ENCODE measurements around the gene ING5. TPM values are rescaled to one million over a fixed set of nuclear protein-coding genes. Genes with fewer than 3 reads are reported as not detected.
A peak's percentile ranks its signal among the peaks of the same experiment; 100 is the strongest.

Gene ING5
- total RNA-seq, 4 donors from 2014 or later = 28.1 to 43.8 (median 30.3) TPM

DNA sequence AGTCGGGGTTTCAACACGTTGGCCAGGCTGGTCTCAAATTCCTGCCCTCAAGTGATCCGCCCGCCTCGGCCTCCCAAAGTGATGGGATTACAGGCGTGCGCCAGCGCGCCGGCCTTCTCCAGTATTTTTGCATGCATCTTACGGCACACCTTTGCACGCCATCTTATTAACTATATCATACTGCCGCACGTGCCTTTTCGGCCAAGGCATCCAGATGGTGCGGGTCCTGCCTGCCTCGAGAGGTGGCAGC, 765 bp upstream of the ING5 start:
- intact Hi-C loops (cut with DNase I) = loop anchor here (10.0 kb wide), 1 partner anchor 346 kb away; the partner anchor contains the start of gene FARP2

DNA sequence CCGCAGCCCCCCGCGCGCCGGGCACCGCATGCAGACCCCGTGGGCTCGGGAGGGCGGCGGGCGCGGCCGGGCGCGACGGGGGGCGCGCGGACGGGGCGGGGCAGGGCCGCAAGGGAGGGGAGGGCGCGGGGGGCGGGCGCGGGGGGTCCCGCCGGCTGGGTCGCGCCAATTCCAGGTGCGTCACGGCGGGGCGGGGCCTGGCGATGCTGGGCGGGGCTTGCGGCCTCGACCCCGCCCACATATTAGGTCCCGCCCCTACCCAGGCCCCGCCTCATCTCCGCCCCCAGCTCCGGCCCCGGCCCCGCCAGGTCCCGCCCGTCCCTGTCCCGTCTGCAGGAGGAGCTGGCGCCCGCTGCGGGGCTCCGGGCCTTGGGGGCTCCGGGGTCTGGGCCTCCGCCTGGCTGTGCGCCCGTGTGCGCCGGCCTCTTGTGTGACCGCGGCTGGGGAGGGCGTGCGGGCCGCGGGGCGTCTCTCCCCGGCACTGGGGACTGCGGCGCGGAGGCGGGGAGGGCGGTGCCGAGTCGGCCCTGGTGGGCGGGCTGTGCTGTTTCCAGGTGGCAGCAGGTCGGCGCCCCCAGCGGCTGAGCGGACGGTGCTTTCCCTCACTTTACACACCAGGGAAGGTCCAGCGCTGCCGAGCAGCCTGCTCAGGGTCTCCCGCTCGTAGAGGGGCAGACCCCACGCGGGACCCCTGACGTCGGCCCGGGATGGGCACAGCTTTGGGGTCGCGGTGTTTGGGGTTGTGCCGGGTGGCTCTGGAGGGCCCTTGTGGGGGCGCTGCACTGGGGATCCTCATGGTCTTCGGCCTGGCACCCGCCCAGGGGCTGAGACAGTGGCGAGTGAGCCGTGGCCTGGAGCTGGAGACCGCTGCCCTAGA, 554 bp downstream of the ING5 start:
- H3K4me1 ChIP-seq = peaks cover 15 to 28% (median 28%) of the 10 kb centered on the region in 4 donors
- TF ChIP-seq POLR2AphosphoS5 (IDR thresholded peaks at IDR 0.05) = no peak
- TF ChIP-seq, protein P1, sequence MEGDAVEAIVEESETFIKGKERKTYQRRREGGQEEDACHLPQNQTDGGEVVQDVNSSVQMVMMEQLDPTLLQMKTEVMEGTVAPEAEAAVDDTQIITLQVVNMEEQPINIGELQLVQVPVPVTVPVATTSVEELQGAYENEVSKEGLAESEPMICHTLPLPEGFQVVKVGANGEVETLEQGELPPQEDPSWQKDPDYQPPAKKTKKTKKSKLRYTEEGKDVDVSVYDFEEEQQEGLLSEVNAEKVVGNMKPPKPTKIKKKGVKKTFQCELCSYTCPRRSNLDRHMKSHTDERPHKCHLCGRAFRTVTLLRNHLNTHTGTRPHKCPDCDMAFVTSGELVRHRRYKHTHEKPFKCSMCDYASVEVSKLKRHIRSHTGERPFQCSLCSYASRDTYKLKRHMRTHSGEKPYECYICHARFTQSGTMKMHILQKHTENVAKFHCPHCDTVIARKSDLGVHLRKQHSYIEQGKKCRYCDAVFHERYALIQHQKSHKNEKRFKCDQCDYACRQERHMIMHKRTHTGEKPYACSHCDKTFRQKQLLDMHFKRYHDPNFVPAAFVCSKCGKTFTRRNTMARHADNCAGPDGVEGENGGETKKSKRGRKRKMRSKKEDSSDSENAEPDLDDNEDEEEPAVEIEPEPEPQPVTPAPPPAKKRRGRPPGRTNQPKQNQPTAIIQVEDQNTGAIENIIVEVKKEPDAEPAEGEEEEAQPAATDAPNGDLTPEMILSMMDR (IDR thresholded peaks at IDR 0.05) = peak; percentile 23 to 32 (median 25)
- H3K9me3 ChIP-seq = no peaks in the 10 kb centered on the region
- DNase-seq (ENCODE audit: extremely low spot score) = peak; percentile 95
- peak overlapping the region; percentile 87 to 99 (median 94) for H3K27ac ChIP-seq (replicated peaks in 1 of 4)
- peaks cover 20 to 33% (median 28%) of the 10 kb centered on the region in 4 donors for H3K36me3 ChIP-seq
- 0% methylated on average over 25 of the region's 98 CpGs for WGBS
- intact Hi-C loops (cut with DNase I) = loop anchor here (10.0 kb wide), 1 partner anchor 348 kb away; the partner anchor contains the start of gene FARP2
- H3K4me3 ChIP-seq = peak overlapping the region; percentile 70 to 91 (median 84)
- no peaks in the 10 kb centered on the region for H3K27me3 ChIP-seq

More for the DNA sequence above, 765 bp upstream of the ING5 start:
- Histone ChIP-seq H3K27me3 (no peaks in the 10 kb centered on the region), H3K4me1 (peaks cover 15 to 28% (median 28%) of the 10 kb centered on the region in 4 donors), H3K36me3 (peaks cover 9 to 23% (median 16%) of the 10 kb centered on the region in 4 donors), H3K27ac (replicated peaks in 1 of 4) (peak overlapping the region; percentile 87 to 99 (median 94)), H3K9me3 (no peaks in the 10 kb centered on the region), H3K4me3 (peak overlapping the region; percentile 70 to 91 (median 84))
- no peak for DNase-seq (ENCODE audit: extremely low spot score)
- TF ChIP-seq POLR2AphosphoS5 (IDR thresholded peaks at IDR 0.05) (no peak), EP300 (IDR thresholded peaks at IDR 0.05) (no peak), POLR2A (IDR thresholded peaks at IDR 0.05; ENCODE audit: low read depth) (no peak)
- TF ChIP-seq, protein P1 (IDR thresholded peaks at IDR 0.05) = peak in 2 of 3 experiments; percentile 52 to 56
- WGBS = no CpG with 5 or more reads among the region's 17 CpGs

DNA sequence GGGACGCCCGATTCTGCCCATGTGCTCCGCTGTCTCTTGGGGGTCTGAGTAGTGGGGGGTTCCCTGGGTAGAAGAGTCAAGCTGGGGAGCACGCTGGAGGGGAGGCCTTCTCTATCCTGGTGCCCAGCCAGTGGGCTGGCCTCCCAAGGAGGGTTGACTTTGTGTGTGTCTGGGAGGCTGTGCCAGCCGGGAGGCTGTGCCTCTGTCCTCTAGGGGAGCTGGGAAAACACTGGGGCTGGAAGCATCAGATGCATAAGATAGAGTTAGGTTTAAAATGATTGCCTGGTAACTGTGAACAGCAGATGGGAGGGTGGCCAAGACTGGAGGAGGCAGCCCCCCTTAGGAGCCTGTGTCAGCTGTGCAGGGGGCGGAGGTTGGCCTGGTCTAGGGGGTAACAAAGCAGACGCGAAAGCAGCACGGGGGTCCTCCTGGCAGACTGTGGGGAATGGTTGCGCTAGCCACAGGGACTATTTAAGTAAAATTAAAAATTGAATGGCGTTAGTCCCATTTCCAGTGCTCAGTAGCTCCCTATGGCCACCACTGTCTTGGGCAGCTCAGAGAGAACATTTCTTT, 1.3 kb downstream of the ING5 start:
- Histone ChIP-seq H3K9me3 (no peaks in the 10 kb centered on the region), H3K36me3 (peaks cover 20 to 40% (median 35%) of the 10 kb centered on the region in 4 donors), H3K4me3 (peak overlapping the region; percentile 70 to 91 (median 84)), H3K27ac (replicated peaks in 1 of 4) (peak overlapping the region; percentile 87 to 99 (median 94)), H3K27me3 (no peaks in the 10 kb centered on the region), H3K4me1 (peaks cover 15 to 28% (median 28%) of the 10 kb centered on the region in 4 donors)
- intact Hi-C loops (cut with DNase I) = loop anchor here (10.0 kb wide), 1 partner anchor 348 kb away; the partner anchor contains the start of gene FARP2
- 32% methylated on average over 11 of the region's 11 CpGs for WGBS
- no peak for DNase-seq (ENCODE audit: extremely low spot score)
- TF ChIP-seq, protein P1 (IDR thresholded peaks at IDR 0.05) = no peak
- no peak for TF ChIP-seq POLR2A (IDR thresholded peaks at IDR 0.05; ENCODE audit: low read depth)

GRCh38 chr2:241706537-241706936, 4.7 kb downstream of the ING5 start:
- no peak overlapping the region for H3K4me3 ChIP-seq
- peaks cover 41 to 75% (median 68%) of the 10 kb centered on the region in 4 donors for H3K36me3 ChIP-seq
- no peaks in the 10 kb centered on the region for H3K27me3 ChIP-seq
- H3K4me1 ChIP-seq = peaks cover 8 to 16% (median 15%) of the 10 kb centered on the region in 4 donors
- TF ChIP-seq POLR2AphosphoS5 (IDR thresholded peaks at IDR 0.05) = no peak
- TF ChIP-seq, protein P1 (IDR thresholded peaks at IDR 0.05) = no peak
- no peak for TF ChIP-seq POLR2A (IDR thresholded peaks at IDR 0.05; ENCODE audit: low read depth)
- no peak for TF ChIP-seq EP300 (IDR thresholded peaks at IDR 0.05)
- no peak for DNase-seq (ENCODE audit: extremely low spot score)
- intact Hi-C loops (cut with DNase I) = loop anchor here (10.0 kb wide), 1 partner anchor 352 kb away; the partner anchor contains the start of gene FARP2
- no peaks in the 10 kb centered on the region for H3K9me3 ChIP-seq
- 95% methylated on average over 6 of the region's 6 CpGs for WGBS
- no peak overlapping the region for H3K27ac ChIP-seq (replicated peaks in 1 of 4)
